GM12878 (cell line): ENCODE results near the gene SRP68.

Experiments
- BHLHE40 ChIP-seq, 2 experiments: fragments of 450-650 bp in 1 of 2; IDR thresholded peaks; 2 replicates each; pipeline ENCODE4 v1.6.1; 2011 to 2017; ENCODE audit warnings: low read depth in 2 of 2, borderline replicate concordance in 1 of 2, improper control_type of control experiment in 1 of 2, low read length in 1 of 2, mild to moderate bottlenecking in 1 of 2
- EZH2 ChIP-seq: IDR thresholded peaks from 2 replicates; pipeline ENCODE4 v1.6.1; 2012; ENCODE audit warnings: low read depth, mild to moderate bottlenecking, control low read depth, inconsistent platforms, low read length, borderline replicate concordance; ENCODE audit not compliant: control insufficient read depth
- GABPA ChIP-seq: IDR thresholded peaks from 2 replicates; pipeline ENCODE4 v1.6.1; 2014; ENCODE audit warnings: antibody characterized with exemption, low read depth, mild to moderate bottlenecking, inconsistent platforms
- PML ChIP-seq: IDR thresholded peaks from 2 replicates; pipeline ENCODE4 v1.6.1; 2012; ENCODE audit warnings: low read length, inconsistent platforms
- POLR2A ChIP-seq: IDR thresholded peaks from 2 replicates; pipeline ENCODE4 v1.6.1; 2011; ENCODE audit warnings: low read depth, mild to moderate bottlenecking, low read length
- POLR2AphosphoS2 ChIP-seq: IDR thresholded peaks from 2 replicates; pipeline ENCODE4 v1.6.1; 2011; ENCODE audit warnings: low read depth, mild to moderate bottlenecking, low read length, improper control_type of control experiment, moderate library complexity
- SMARCA5 ChIP-seq: fragments of 450-650 bp; IDR thresholded peaks from 2 replicates; pipeline ENCODE4 v1.6.1; 2017; ENCODE audit warnings: mild to moderate bottlenecking
- SRF ChIP-seq, 2 experiments: IDR thresholded peaks; 2 replicates each; pipeline ENCODE4 v1.6.1; 2011; ENCODE audit warnings: low read depth in 2 of 2, low read length in 2 of 2, mild to moderate bottlenecking in 1 of 2, moderate library complexity in 1 of 2
- ZNF24 ChIP-seq: fragments of 450-650 bp; IDR thresholded peaks from 2 replicates; pipeline ENCODE4 v1.6.1; 2017; ENCODE audit warnings: antibody characterized with exemption, mild to moderate bottlenecking
- TF ChIP-seq, protein P1 (sequence below), 3 experiments: IDR thresholded peaks in 2 of 3; conservative IDR thresholded peaks in 1 of 3; 2 replicates each; pipeline ENCODE4 v1.5.1; 2011; ENCODE audit warnings: low read depth in 3 of 3, low read length in 3 of 3, mild to moderate bottlenecking in 3 of 3, control low read depth in 2 of 3, moderate library complexity in 2 of 3, inconsistent platforms in 1 of 3, mixed read lengths in 1 of 3; ENCODE audit not compliant: control insufficient read depth in 2 of 3, insufficient read depth in 1 of 3; ENCODE audit errors: extremely low read depth in 1 of 3
- TF ChIP-seq, protein P2 (sequence below): IDR thresholded peaks from 2 replicates; pipeline ENCODE4 v1.6.1; 2012; ENCODE audit warnings: low read length, inconsistent platforms
- TF ChIP-seq, protein P3 (sequence below): fragments of 450-650 bp; IDR thresholded peaks from 2 replicates; pipeline ENCODE4 v1.6.1; 2017; ENCODE audit warnings: mild to moderate bottlenecking, low read depth, inconsistent platforms; ENCODE audit not compliant: poor library complexity, severe bottlenecking

DNA sequence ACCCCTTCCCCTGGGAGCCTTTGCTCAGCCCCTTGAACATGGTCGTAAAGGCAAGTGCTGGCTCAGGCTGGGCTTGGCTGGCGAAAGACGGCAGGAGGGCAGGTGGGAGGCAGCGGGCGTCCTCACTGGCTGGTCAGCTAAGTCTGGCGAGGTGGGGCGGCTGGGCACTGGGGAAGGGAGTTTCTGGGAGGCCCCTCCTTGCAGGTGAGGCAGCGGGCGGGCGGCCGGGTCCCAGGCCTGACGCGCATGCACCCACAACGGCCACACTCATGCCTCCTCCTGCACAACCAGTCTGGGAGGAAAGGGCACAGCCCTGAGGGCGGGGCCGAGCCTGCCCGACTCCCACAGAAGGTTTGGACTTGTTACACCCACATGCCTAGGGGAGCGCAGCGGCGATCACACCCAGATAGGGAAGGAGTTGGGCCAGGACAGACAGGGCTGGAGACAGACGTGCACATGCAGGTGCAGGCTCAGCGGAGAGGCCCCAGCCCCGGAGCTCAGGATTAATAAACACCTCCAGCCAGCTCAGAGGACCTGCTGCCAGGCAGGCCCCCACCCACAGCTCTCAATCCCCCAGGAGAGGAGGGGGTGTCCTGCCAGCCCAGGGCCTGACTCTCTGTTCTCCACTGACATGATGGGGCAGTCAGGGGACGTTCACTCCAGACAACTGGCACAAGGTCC is 45.0 kb downstream of the SRP68 start, which contains the start of gene EVPL:
- TF ChIP-seq, protein P1, sequence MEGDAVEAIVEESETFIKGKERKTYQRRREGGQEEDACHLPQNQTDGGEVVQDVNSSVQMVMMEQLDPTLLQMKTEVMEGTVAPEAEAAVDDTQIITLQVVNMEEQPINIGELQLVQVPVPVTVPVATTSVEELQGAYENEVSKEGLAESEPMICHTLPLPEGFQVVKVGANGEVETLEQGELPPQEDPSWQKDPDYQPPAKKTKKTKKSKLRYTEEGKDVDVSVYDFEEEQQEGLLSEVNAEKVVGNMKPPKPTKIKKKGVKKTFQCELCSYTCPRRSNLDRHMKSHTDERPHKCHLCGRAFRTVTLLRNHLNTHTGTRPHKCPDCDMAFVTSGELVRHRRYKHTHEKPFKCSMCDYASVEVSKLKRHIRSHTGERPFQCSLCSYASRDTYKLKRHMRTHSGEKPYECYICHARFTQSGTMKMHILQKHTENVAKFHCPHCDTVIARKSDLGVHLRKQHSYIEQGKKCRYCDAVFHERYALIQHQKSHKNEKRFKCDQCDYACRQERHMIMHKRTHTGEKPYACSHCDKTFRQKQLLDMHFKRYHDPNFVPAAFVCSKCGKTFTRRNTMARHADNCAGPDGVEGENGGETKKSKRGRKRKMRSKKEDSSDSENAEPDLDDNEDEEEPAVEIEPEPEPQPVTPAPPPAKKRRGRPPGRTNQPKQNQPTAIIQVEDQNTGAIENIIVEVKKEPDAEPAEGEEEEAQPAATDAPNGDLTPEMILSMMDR (IDR thresholded peaks at IDR 0.05 in 2 of 3, conservative IDR thresholded peaks at IDR 0.05 in 1 of 3; ENCODE audit: control insufficient read depth in 2 of 3, extremely low read depth in 1 of 3, insufficient read depth in 1 of 3, low read depth in 3 of 3, low read length in 3 of 3) = no peak
- no peak for TF ChIP-seq POLR2A
- TF ChIP-seq GABPA = no peak
- TF ChIP-seq BHLHE40 (IDR thresholded peaks at IDR 0.05; ENCODE audit: borderline replicate concordance in 1 of 2, low read depth in 2 of 2, low read length in 1 of 2) = no peak
- no peak for TF ChIP-seq POLR2AphosphoS2
- TF ChIP-seq, protein P2, sequence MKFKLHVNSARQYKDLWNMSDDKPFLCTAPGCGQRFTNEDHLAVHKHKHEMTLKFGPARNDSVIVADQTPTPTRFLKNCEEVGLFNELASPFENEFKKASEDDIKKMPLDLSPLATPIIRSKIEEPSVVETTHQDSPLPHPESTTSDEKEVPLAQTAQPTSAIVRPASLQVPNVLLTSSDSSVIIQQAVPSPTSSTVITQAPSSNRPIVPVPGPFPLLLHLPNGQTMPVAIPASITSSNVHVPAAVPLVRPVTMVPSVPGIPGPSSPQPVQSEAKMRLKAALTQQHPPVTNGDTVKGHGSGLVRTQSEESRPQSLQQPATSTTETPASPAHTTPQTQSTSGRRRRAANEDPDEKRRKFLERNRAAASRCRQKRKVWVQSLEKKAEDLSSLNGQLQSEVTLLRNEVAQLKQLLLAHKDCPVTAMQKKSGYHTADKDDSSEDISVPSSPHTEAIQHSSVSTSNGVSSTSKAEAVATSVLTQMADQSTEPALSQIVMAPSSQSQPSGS = no peak
- no peak for TF ChIP-seq PML
- TF ChIP-seq ZNF24 = no peak
- no peak for TF ChIP-seq EZH2
- TF ChIP-seq, protein P3, sequence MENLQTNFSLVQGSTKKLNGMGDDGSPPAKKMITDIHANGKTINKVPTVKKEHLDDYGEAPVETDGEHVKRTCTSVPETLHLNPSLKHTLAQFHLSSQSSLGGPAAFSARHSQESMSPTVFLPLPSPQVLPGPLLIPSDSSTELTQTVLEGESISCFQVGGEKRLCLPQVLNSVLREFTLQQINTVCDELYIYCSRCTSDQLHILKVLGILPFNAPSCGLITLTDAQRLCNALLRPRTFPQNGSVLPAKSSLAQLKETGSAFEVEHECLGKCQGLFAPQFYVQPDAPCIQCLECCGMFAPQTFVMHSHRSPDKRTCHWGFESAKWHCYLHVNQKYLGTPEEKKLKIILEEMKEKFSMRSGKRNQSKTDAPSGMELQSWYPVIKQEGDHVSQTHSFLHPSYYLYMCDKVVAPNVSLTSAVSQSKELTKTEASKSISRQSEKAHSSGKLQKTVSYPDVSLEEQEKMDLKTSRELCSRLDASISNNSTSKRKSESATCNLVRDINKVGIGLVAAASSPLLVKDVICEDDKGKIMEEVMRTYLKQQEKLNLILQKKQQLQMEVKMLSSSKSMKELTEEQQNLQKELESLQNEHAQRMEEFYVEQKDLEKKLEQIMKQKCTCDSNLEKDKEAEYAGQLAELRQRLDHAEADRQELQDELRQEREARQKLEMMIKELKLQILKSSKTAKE = no peak
- TF ChIP-seq SMARCA5 = no peak
- no peak for TF ChIP-seq SRF (IDR thresholded peaks at IDR 0.05; ENCODE audit: low read depth in 2 of 2, low read length in 2 of 2)
